ENCODE data around the gene MLPH.

The MLPH gene

DNA sequence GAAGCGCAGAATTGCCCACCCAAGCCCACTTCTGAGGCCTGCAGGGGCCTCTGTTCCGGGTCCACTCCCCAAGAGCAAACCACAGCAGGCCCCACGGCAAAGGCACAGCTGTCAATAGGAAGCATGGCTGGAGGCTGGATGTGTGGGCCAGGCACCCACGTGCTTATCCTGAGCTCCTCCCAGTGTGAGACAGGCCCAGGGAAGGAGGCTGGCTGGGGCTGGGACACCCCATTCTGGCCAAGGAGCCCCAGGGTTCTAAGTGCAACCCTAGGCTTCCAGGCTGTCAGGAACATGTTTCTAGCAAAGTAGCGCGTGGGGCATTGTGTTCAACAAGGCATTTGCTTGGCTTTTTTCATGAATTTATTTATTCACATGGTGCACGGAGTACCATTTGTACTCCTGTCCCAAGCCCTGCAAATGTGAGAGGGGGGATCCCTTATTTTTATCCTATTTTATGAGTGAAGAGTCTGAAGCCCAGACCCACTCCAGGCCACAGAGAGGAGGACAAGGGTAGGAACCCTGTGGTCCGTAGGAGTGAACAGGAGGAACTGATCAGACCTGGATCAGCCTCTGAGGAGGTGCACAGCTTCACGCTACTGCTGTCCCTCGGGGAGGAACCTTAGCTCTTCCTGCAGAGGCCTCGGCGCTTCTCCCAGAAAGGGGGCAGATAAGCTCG, 109.6 kb downstream of the MLPH start:
- H3K9ac ChIP-seq (ENCODE audit: low read depth, low read length, poor library complexity, severe bottlenecking): no peak overlapping the region
- H3K4me3 ChIP-seq (ENCODE audit: low read length, poor library complexity, severe bottlenecking): no peak overlapping the region
- H3K4me2 ChIP-seq (ENCODE audit: low read depth, low read length, poor library complexity, severe bottlenecking): no peak overlapping the region
- no peak for TF ChIP-seq EZH2phosphoT487 (IDR thresholded peaks at IDR 0.05; ENCODE audit: borderline replicate concordance)
- no peak for TF ChIP-seq CTCF (conservative IDR thresholded peaks at IDR 0.05; ENCODE audit: low read length)
- no peaks in the 10 kb centered on the region for H3K79me2 ChIP-seq (ENCODE audit: insufficient read depth, low read length)
- no peaks in the 10 kb centered on the region for H3K36me3 ChIP-seq (ENCODE audit: insufficient read depth, low read length)
- H3K9me3 ChIP-seq (ENCODE audit: insufficient read depth, low read depth, low read length): no peaks in the 10 kb centered on the region
- no peak overlapping the region for H2AFZ ChIP-seq (ENCODE audit: low read length)
- no peaks in the 10 kb centered on the region for H3K9me2 ChIP-seq (replicated peaks; ENCODE audit: low read depth, low read length)
- no peaks in the 10 kb centered on the region for H3K27me3 ChIP-seq (ENCODE audit: insufficient read depth, low read length, poor library complexity, severe bottlenecking)
- H4K20me1 ChIP-seq (ENCODE audit: insufficient read depth, low read length, poor library complexity, severe bottlenecking): no peaks in the 10 kb centered on the region
- no peaks in the 10 kb centered on the region for H3F3A ChIP-seq (ENCODE audit: low read depth)
- H3K4me1 ChIP-seq (ENCODE audit: insufficient read depth, low read length, poor library complexity, severe bottlenecking): peaks cover 7% of the 10 kb centered on the region

- TF ChIP-seq CTCF (conservative IDR thresholded peaks at IDR 0.05; ENCODE audit: low read length) (no peak), EZH2phosphoT487 (IDR thresholded peaks at IDR 0.05; ENCODE audit: borderline replicate concordance) (no peak)
- Histone ChIP-seq H3K79me2 (ENCODE audit: insufficient read depth, low read length) (no peaks in the 10 kb centered on the region), H3K4me3 (ENCODE audit: low read length, poor library complexity, severe bottlenecking) (no peak overlapping the region), H2AFZ (ENCODE audit: low read length) (no peak overlapping the region), H3F3A (ENCODE audit: low read depth) (no peaks in the 10 kb centered on the region), H3K4me2 (ENCODE audit: low read depth, low read length, poor library complexity, severe bottlenecking) (no peak overlapping the region), H3K9ac (ENCODE audit: low read depth, low read length, poor library complexity, severe bottlenecking) (no peak overlapping the region), H4K20me1 (ENCODE audit: insufficient read depth, low read length, poor library complexity, severe bottlenecking) (no peaks in the 10 kb centered on the region), H3K9me2 (replicated peaks; ENCODE audit: low read depth, low read length) (no peaks in the 10 kb centered on the region), H3K27me3 (ENCODE audit: insufficient read depth, low read length, poor library complexity, severe bottlenecking) (no peaks in the 10 kb centered on the region), H3K4me1 (ENCODE audit: insufficient read depth, low read length, poor library complexity, severe bottlenecking) (peaks cover 14% of the 10 kb centered on the region), H3K36me3 (ENCODE audit: insufficient read depth, low read length) (no peaks in the 10 kb centered on the region), H3K9me3 (ENCODE audit: insufficient read depth, low read depth, low read length) (no peaks in the 10 kb centered on the region)
Observed at GRCh38 chr2:237597196-237598145, 110.4 kb downstream of the MLPH start.

GRCh38 chr2:237598468-237599208, 111.6 kb downstream of the MLPH start:
- H3K4me1 ChIP-seq (ENCODE audit: insufficient read depth, low read length, poor library complexity, severe bottlenecking): peaks cover 25% of the 10 kb centered on the region
- H3F3A ChIP-seq (ENCODE audit: low read depth): no peaks in the 10 kb centered on the region
- H3K36me3 ChIP-seq (ENCODE audit: insufficient read depth, low read length): no peaks in the 10 kb centered on the region
- H3K79me2 ChIP-seq (ENCODE audit: insufficient read depth, low read length): no peaks in the 10 kb centered on the region
- no peak overlapping the region for H3K4me2 ChIP-seq (ENCODE audit: low read depth, low read length, poor library complexity, severe bottlenecking)
- TF ChIP-seq EZH2phosphoT487 (IDR thresholded peaks at IDR 0.05; ENCODE audit: borderline replicate concordance) (no peak), CTCF (conservative IDR thresholded peaks at IDR 0.05; ENCODE audit: low read length) (no peak)
- no peak overlapping the region for H3K4me3 ChIP-seq (ENCODE audit: low read length, poor library complexity, severe bottlenecking)
- no peak overlapping the region for H3K9ac ChIP-seq (ENCODE audit: low read depth, low read length, poor library complexity, severe bottlenecking)
- no peaks in the 10 kb centered on the region for H3K9me3 ChIP-seq (ENCODE audit: insufficient read depth, low read depth, low read length)
- no peaks in the 10 kb centered on the region for H3K9me2 ChIP-seq (replicated peaks; ENCODE audit: low read depth, low read length)
- H4K20me1 ChIP-seq (ENCODE audit: insufficient read depth, low read length, poor library complexity, severe bottlenecking): no peaks in the 10 kb centered on the region
- no peak overlapping the region for H2AFZ ChIP-seq (ENCODE audit: low read length)
- no peaks in the 10 kb centered on the region for H3K27me3 ChIP-seq (ENCODE audit: insufficient read depth, low read length, poor library complexity, severe bottlenecking)
